ENCODE data around the gene PTPRE.

GRCh38 chr10:127977357-127978009 is 70.6 kb downstream of the PTPRE start:
- TF ChIP-seq POLR2AphosphoS5 (IDR thresholded peaks at IDR 0.05; ENCODE audit: borderline replicate concordance, low read depth, low read length) (no peak), EZH2 (IDR thresholded peaks at IDR 0.05) (no peak), FOXP2 (optimal IDR thresholded peaks at IDR 0.05; ENCODE audit: control extremely low read depth, extremely low read length, insufficient read depth) (no peak)
